GM12878 (cell line): Measurements from ENCODE around the gene PATE4. TPM values are rescaled to one million over a fixed set of nuclear protein-coding genes. Genes with fewer than 3 reads are reported as not detected.
"Not testable (repeated sequence)": the region's sequence is repeated elsewhere in the genome, so short reads cannot be mapped to it uniquely, and the experiment has no call there.

Experiments
- ATAC-seq: fragments of 200-7000 bp; cut with Tn5 transposase; 3 replicates; pipeline ENCODE4 v1.9.1; 2020; ENCODE audit warnings: mild to moderate bottlenecking, moderate library complexity
- BruUV-seq: library from RNA; stranded (reverse); fragments of 400-500 nt; replicated peaks from 2 replicates; lab custom pipeline; 2021; lab: Mats Ljungman, UMichigan
- CTCF ChIA-PET: fragments of 300-600 bp; sonication (Branson Sonifier 250); formaldehyde crosslinking; extraction: SDS; loops from one replicate; lab custom pipeline; 2021; ENCODE audit warnings: inconsistent platforms; lab: Yijun Ruan, JAX
- POLR2A ChIA-PET: fragments of 350-600 bp; formaldehyde crosslinking; extraction: SDS; loops from one replicate; lab custom pipeline; 2021; ENCODE audit warnings: inconsistent platforms; lab: Charles Lee
- RAD21 ChIA-PET: fragments of 300-600 bp; sonication (Branson Sonifier 250); formaldehyde crosslinking; loops from one replicate; lab custom pipeline; 2023; ENCODE audit warnings: antibody characterized with exemption; ENCODE audit not compliant: unreplicated experiment; lab: Charles Lee
- SMC1A ChIA-PET: fragments of 300-600 bp; sonication (Branson Sonifier 250); formaldehyde crosslinking; loops from one replicate; lab custom pipeline; 2023; ENCODE audit not compliant: unreplicated experiment, uncharacterized antibody; lab: Charles Lee
- DNase-seq: peaks from one replicate; pipeline ENCODE4 v3.0.0-alpha.2; 2011; ENCODE audit warnings: low read depth, low spot score
- FAIRE-seq: peaks from 3 replicates; lab custom pipeline; 2011; peaks lifted over from hg19 to GRCh38; lab: Jason Lieb, UNC
- H2AFZ ChIP-seq: 2 replicates; pipeline ENCODE4 v1.6.0; 2011; ENCODE audit warnings: low read depth, low read length, control low read depth; ENCODE audit not compliant: control insufficient read depth
- H3K27ac ChIP-seq: 2 replicates; pipeline ENCODE4 v1.5.1; 2011; ENCODE audit warnings: control low read depth; ENCODE audit not compliant: control insufficient read depth, insufficient read depth
- H3K27me3 ChIP-seq, 2 experiments: replicated peaks in 1 of 2; 2 replicates each; pipeline versions ENCODE4 v1.6.0 to v1.6.1; 2011; ENCODE audit warnings: low read length in 1 of 2; ENCODE audit not compliant: control insufficient read depth in 2 of 2, insufficient read depth in 2 of 2
- H3K36me3 ChIP-seq, 2 experiments: 2 replicates each; pipeline ENCODE4 v1.5.1; 2011; ENCODE audit warnings: low read length in 1 of 2; ENCODE audit not compliant: control insufficient read depth in 2 of 2, insufficient read depth in 2 of 2
- H3K4me1 ChIP-seq: 2 replicates; pipeline ENCODE4 v1.6.1; 2011; ENCODE audit warnings: mild to moderate bottlenecking, low read length, moderate library complexity, mixed read lengths; ENCODE audit not compliant: control insufficient read depth, insufficient read depth
- H3K4me2 ChIP-seq: 2 replicates; pipeline ENCODE4 v1.6.0; 2011; ENCODE audit warnings: control low read depth; ENCODE audit not compliant: control insufficient read depth, insufficient read depth
- H3K4me3 ChIP-seq: fragments of 200-600 bp; sonication (generic); 2 replicates; pipeline ENCODE4 v1.5.1; 2016
- H3K79me2 ChIP-seq: 2 replicates; pipeline ENCODE4 v1.6.0; 2011; ENCODE audit warnings: low read length; ENCODE audit not compliant: control insufficient read depth, insufficient read depth
- H3K9ac ChIP-seq: 2 replicates; pipeline ENCODE4 v1.8.0; 2011; ENCODE audit warnings: low read length, control low read depth, mixed read lengths; ENCODE audit not compliant: control insufficient read depth, insufficient read depth
- H3K9me3 ChIP-seq: replicated peaks from 3 replicates; pipeline ENCODE4 v1.5.1; 2011; ENCODE audit warnings: mild to moderate bottlenecking, low read length; ENCODE audit not compliant: control insufficient read depth, insufficient read depth
- H4K20me1 ChIP-seq: 2 replicates; pipeline ENCODE4 v1.6.0; 2011; ENCODE audit not compliant: control insufficient read depth, insufficient read depth
- ETV6 ChIP-seq, 2 experiments: fragments of 450-650 bp in 1 of 2; IDR thresholded peaks in 1 of 2; conservative IDR thresholded peaks in 1 of 2; 2 replicates each; pipeline ENCODE4 v1.6.1; 2014; ENCODE audit warnings: antibody characterized with exemption in 1 of 2, borderline replicate concordance in 1 of 2, low read depth in 1 of 2, mild to moderate bottlenecking in 1 of 2, moderate library complexity in 1 of 2
- GATAD2B ChIP-seq: fragments of 450-650 bp; conservative IDR thresholded peaks from 2 replicates; pipeline ENCODE4 v1.6.1; 2017; ENCODE audit warnings: low read depth, mild to moderate bottlenecking, moderate library complexity
- MYB ChIP-seq: fragments of 150-350 bp; IDR thresholded peaks from 2 replicates; pipeline ENCODE4 v1.6.1; 2014; ENCODE audit warnings: mild to moderate bottlenecking, low read depth, low read length, borderline replicate concordance
- NFIC ChIP-seq: IDR thresholded peaks from 2 replicates; pipeline ENCODE4 v1.6.1; 2012; ENCODE audit warnings: low read depth, mild to moderate bottlenecking, inconsistent platforms, low read length, moderate library complexity
- POLR2A ChIP-seq: IDR thresholded peaks from 2 replicates; pipeline ENCODE4 v1.6.1; 2011; ENCODE audit warnings: low read depth, mild to moderate bottlenecking, low read length
- SPI1 ChIP-seq: IDR thresholded peaks from 2 replicates; pipeline ENCODE4 v1.6.1; 2011; ENCODE audit warnings: low read depth, mild to moderate bottlenecking, low read length, moderate library complexity, borderline replicate concordance; ENCODE audit not compliant: insufficient read depth
- STAT3 ChIP-seq: IDR thresholded peaks from 2 replicates; pipeline ENCODE4 v1.6.1; 2011; ENCODE audit warnings: low read depth, low read length, improper control_type of control experiment
- SUZ12 ChIP-seq: fragments of 200-600 bp; sonication (generic); IDR thresholded peaks from one replicate; pipeline ENCODE4 v1.6.1; 2018; ENCODE audit warnings: antibody characterized with exemption, mild to moderate bottlenecking; ENCODE audit not compliant: unreplicated experiment
- ZBTB11 ChIP-seq: fragments of 450-650 bp; formaldehyde crosslinking; IDR thresholded peaks from 2 replicates; pipeline ENCODE4 v1.5.0; 2022; ENCODE audit warnings: mild to moderate bottlenecking, missing genetic modification characterization
- ZNF592 ChIP-seq: fragments of 450-650 bp; IDR thresholded peaks from 2 replicates; pipeline ENCODE4 v1.6.1; 2017; ENCODE audit warnings: mild to moderate bottlenecking, moderate library complexity
- WGBS: methylation state at CpG from one replicate; pipeline ENCODE4 v1.1.6; 2016; ENCODE audit warnings: low lambda C conversion rate; ENCODE audit not compliant: insufficient replicate concordance, insufficient coverage; ENCODE audit errors: missing lambda C conversion rate; 5-methylcytosine and 5-hydroxymethylcytosine counted together
- in situ Hi-C: fragments of 300-500 bp; cut with MboI; formaldehyde crosslinking; loops from 9 replicates; pipeline ENCODE4 v1.14.3; 2018; ENCODE audit warnings: mixed read lengths
- intact Hi-C: fragments of 100-400 bp; cut with micrococcal nuclease; formaldehyde crosslinking; loops from one replicate; pipeline ENCODE4 v1.14.2; 2022; ENCODE audit not compliant: unreplicated experiment
- polyA plus RNA-seq, 11 experiments: library from polyadenylated mRNA; depleted of rRNA in 4 of 11; unstranded in 6 of 11; stranded (reverse) in 5 of 11; fragments of >200 nt; fragmentation: Nextera tagmentation in 4 of 11; fragmentation: Illumina TruSeq in 1 of 11; extraction: Ambion mirVana in 4 of 11; extraction: Trizol in 1 of 11; gene quantifications; 1 replicate in 1 of 11; 2 replicates in 10 of 11; pipeline versions ENCODE4 v1.2.1 to v1.2.3, GENCODE V29; 2011 to 2016; ENCODE audit warnings: inconsistent platforms in 2 of 11, missing spikeins in 2 of 11, low read depth in 1 of 11
- total RNA-seq, 4 experiments: library from RNA; depleted of rRNA in 3 of 4; stranded (reverse); fragments of >200 nt in 3 of 4; fragmentation: Illumina TruSeq in 1 of 4; extraction: Trizol in 1 of 4; gene quantifications; 2 replicates each; pipeline versions ENCODE4 v1.2.1 to v1.2.3, GENCODE V29; 2013 to 2021

PATE4 gene
- total and polyA plus RNA-seq, 10 of the 15 experiments (the other 5 are each of a cell fraction or from before 2014, with no cell fraction given), result 0.17 TPM; not detected in 9

- no peaks in the 10 kb centered on the region for H3K4me1 ChIP-seq
- no peaks in the 10 kb centered on the region for H3K27me3 ChIP-seq
- FAIRE-seq (no peak), DNase-seq (no peak), ATAC-seq (no peak)
- BruUV-seq, result no TSS peak
- H4K20me1 ChIP-seq, result no peaks in the 10 kb centered on the region
- H3K36me3 ChIP-seq, result no peaks in the 10 kb centered on the region
- TF ChIP-seq POLR2A (no peak), ZNF592 (no peak), STAT3 (no peak), SPI1 (no peak), SUZ12 (no peak), MYB (no peak), ZBTB11 (CRISPR knock-in tag) (no peak), GATAD2B (no peak), ETV6 (conservative IDR thresholded peaks at IDR 0.05 in 1 of 2, IDR thresholded peaks at IDR 0.05 in 1 of 2; ENCODE audit: borderline replicate concordance in 1 of 2, low read depth in 1 of 2) (no peak), NFIC (no peak)
- no peak overlapping the region for H3K4me2 ChIP-seq
- in situ Hi-C loops (no loop called here), intact Hi-C loops (no loop called here)
- no peaks in the 10 kb centered on the region for H3K79me2 ChIP-seq
- RAD21 ChIA-PET, result no interaction called here
- POLR2A ChIA-PET, result no interaction called here
- H3K27ac ChIP-seq, result no peak overlapping the region
- SMC1A ChIA-PET, result no interaction called here
- CTCF ChIA-PET, result no interaction called here
- peaks cover 4% of the 10 kb centered on the region; the same call in 2 of the 3 replicates for H3K9me3 ChIP-seq
- no peak overlapping the region for H3K9ac ChIP-seq
- no peak overlapping the region for H3K4me3 ChIP-seq
- H2AFZ ChIP-seq, result no peak overlapping the region
Observed at GRCh38 chr11:125846188-125846587, 13.1 kb downstream of the PATE4 start.

GRCh38 chr11:125857670-125858069, 24.6 kb downstream of the PATE4 start:
- 68% methylated on average over 9 of the region's 9 CpGs for WGBS
- not testable (repeated sequence) for DNase-seq

More at GRCh38 chr11:125857670-125858069, 24.6 kb downstream of the PATE4 start:
- POLR2A ChIA-PET, H3K4me2 ChIP-seq, intact Hi-C loops, H3K79me2 ChIP-seq, RAD21 ChIA-PET, H3K27me3 ChIP-seq, ATAC-seq, H3K4me3 ChIP-seq, H3K9ac ChIP-seq, in situ Hi-C loops, H2AFZ ChIP-seq, SMC1A ChIA-PET, H3K27ac ChIP-seq, FAIRE-seq, BruUV-seq, H3K36me3 ChIP-seq, H4K20me1 ChIP-seq, H3K9me3 ChIP-seq, CTCF ChIA-PET, H3K4me1 ChIP-seq: not testable (repeated sequence)
